DOHH2 (cell line): Measurements from ENCODE around the gene DENND6B.

Experiments
- H3F3A ChIP-seq: fragments of 200-600 bp; sonication (generic), shearing (Covaris generic); 2 replicates; pipeline ENCODE4 v1.6.0; 2016; ENCODE audit warnings: antibody characterized with exemption, mild to moderate bottlenecking; ENCODE audit not compliant: control insufficient read depth, insufficient read depth
- H3K27ac ChIP-seq: fragments of 200-600 bp; sonication (generic); 2 replicates; pipeline ENCODE4 v1.5.1; 2014; ENCODE audit warnings: low read depth, mild to moderate bottlenecking, low read length, moderate library complexity
- H3K27me3 ChIP-seq: fragments of 200-600 bp; sonication (generic); 2 replicates; pipeline ENCODE4 v1.6.1; 2014; ENCODE audit warnings: mild to moderate bottlenecking, low read length, mixed read lengths; ENCODE audit not compliant: control insufficient read depth
- H3K36me3 ChIP-seq: fragments of 200-600 bp; sonication (generic); 2 replicates; pipeline ENCODE4 v1.6.1; 2014; ENCODE audit warnings: mild to moderate bottlenecking, low read length, moderate library complexity, mixed read lengths; ENCODE audit not compliant: control insufficient read depth
- H3K4me1 ChIP-seq: fragments of 200-600 bp; sonication (generic); 2 replicates; pipeline ENCODE4 v1.6.1; 2014; ENCODE audit warnings: mild to moderate bottlenecking, low read length, mixed read lengths; ENCODE audit not compliant: control insufficient read depth
- H3K4me2 ChIP-seq: fragments of 200-600 bp; sonication (generic); 2 replicates; pipeline ENCODE4 v1.6.0; 2014; ENCODE audit warnings: mild to moderate bottlenecking, low read length, moderate library complexity
- H3K4me3 ChIP-seq: fragments of 200-600 bp; sonication (generic); 2 replicates; pipeline ENCODE4 v1.5.1; 2014; ENCODE audit warnings: mild to moderate bottlenecking, low read length, mixed read lengths
- H3K79me2 ChIP-seq: fragments of 200-600 bp; sonication (generic); 2 replicates; pipeline ENCODE4 v1.6.1; 2014; ENCODE audit warnings: mild to moderate bottlenecking, low read length, mixed read lengths; ENCODE audit not compliant: control insufficient read depth
- H3K9me2 ChIP-seq: fragments of 200-600 bp; sonication (generic); replicated peaks from 2 replicates; pipeline ENCODE4 v1.6.1; 2014; ENCODE audit warnings: mild to moderate bottlenecking, low read length, mixed read lengths; ENCODE audit not compliant: control insufficient read depth
- H3K9me3 ChIP-seq: fragments of 200-600 bp; sonication (generic); 2 replicates; pipeline ENCODE4 v1.6.1; 2014; ENCODE audit warnings: antibody characterized with exemption, low read length, mixed read lengths; ENCODE audit not compliant: control insufficient read depth, insufficient read depth
- H4K20me1 ChIP-seq: fragments of 200-600 bp; sonication (generic); 2 replicates; pipeline ENCODE4 v1.6.0; 2014; ENCODE audit warnings: low read depth, mild to moderate bottlenecking, antibody characterized with exemption, low read length, moderate library complexity; ENCODE audit not compliant: control insufficient read depth, insufficient read depth
- EZH2phosphoT487 ChIP-seq: fragments of 200-600 bp; sonication (generic); IDR thresholded peaks from 2 replicates; pipeline ENCODE4 v1.6.1; 2017; ENCODE audit warnings: borderline replicate concordance, mild to moderate bottlenecking, antibody characterized with exemption, low read length, moderate library complexity, mixed read lengths
- TF ChIP-seq, protein P1 (sequence below): fragments of 200-600 bp; sonication (generic); IDR thresholded peaks from one replicate; pipeline ENCODE4 v1.5.1; 2014; ENCODE audit warnings: antibody characterized with exemption, mild to moderate bottlenecking, low read depth, low read length; ENCODE audit not compliant: poor library complexity, severe bottlenecking

Gene DENND6B

DNA sequence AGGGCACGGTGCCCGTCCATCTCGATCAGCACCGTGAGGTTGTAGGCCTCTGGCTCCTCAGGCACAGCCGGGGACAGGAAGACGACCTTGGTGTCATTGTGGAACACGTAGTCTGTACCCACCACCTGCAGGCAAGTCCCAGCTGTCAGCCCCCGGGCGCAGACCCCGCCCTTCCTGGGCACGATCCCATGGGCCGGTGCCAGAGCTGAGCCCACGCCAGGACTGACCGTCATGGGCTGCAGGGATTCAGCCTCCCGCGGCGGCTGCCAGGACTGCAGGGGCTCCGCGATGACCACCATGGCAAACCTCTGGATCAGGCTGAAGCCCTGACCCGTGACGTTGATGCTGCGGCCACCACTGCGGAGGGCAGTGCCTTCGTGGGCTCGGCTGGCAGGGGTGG is 44.9 kb downstream of the DENND6B start:
- Histone ChIP-seq H3K36me3 (peaks cover 77% of the 10 kb centered on the region), H3K27ac (no peak overlapping the region), H3K4me2 (no peak overlapping the region), H3K9me2 (no peaks in the 10 kb centered on the region), H3K4me3 (no peak overlapping the region), H4K20me1 (no peaks in the 10 kb centered on the region), H3K27me3 (no peaks in the 10 kb centered on the region), H3K4me1 (no peaks in the 10 kb centered on the region), H3F3A (no peaks in the 10 kb centered on the region), H3K79me2 (no peaks in the 10 kb centered on the region), H3K9me3 (no peaks in the 10 kb centered on the region)
- TF ChIP-seq EZH2phosphoT487, result no peak
- TF ChIP-seq, protein P1, sequence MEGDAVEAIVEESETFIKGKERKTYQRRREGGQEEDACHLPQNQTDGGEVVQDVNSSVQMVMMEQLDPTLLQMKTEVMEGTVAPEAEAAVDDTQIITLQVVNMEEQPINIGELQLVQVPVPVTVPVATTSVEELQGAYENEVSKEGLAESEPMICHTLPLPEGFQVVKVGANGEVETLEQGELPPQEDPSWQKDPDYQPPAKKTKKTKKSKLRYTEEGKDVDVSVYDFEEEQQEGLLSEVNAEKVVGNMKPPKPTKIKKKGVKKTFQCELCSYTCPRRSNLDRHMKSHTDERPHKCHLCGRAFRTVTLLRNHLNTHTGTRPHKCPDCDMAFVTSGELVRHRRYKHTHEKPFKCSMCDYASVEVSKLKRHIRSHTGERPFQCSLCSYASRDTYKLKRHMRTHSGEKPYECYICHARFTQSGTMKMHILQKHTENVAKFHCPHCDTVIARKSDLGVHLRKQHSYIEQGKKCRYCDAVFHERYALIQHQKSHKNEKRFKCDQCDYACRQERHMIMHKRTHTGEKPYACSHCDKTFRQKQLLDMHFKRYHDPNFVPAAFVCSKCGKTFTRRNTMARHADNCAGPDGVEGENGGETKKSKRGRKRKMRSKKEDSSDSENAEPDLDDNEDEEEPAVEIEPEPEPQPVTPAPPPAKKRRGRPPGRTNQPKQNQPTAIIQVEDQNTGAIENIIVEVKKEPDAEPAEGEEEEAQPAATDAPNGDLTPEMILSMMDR, result no peak

DNA sequence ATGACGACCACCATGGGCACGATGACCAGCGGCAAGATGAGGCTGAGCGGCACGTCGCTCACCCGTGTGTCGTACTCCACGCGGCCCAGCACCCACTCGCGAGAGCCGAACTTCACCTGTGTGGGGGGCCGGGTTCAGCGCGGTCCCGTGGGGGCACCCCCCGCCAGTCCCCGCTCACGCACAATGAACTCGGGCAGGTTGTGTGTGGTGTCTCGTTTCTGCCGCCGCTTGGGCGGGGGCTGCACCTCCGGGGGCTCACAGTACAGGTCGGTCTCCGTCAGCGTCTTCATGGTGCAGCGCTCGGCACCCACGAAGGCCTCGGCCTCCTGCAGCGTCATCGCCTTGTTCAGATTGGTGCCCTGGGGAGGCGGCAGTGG is 45.4 kb downstream of the DENND6B start:
- Histone ChIP-seq H3K27ac (no peak overlapping the region), H3K4me3 (no peak overlapping the region), H3K4me1 (peaks cover 4% of the 10 kb centered on the region), H3K4me2 (no peak overlapping the region), H3K79me2 (no peaks in the 10 kb centered on the region), H3K9me3 (peaks cover 1% of the 10 kb centered on the region; the same call in 1 of the 2 replicates), H3K36me3 (peaks cover 77% of the 10 kb centered on the region), H4K20me1 (no peaks in the 10 kb centered on the region), H3K27me3 (no peaks in the 10 kb centered on the region), H3F3A (peaks cover 5% of the 10 kb centered on the region; the same call in 1 of the 2 replicates), H3K9me2 (no peaks in the 10 kb centered on the region)
- no peak for TF ChIP-seq EZH2phosphoT487
- TF ChIP-seq, protein P1, result no peak

DNA sequence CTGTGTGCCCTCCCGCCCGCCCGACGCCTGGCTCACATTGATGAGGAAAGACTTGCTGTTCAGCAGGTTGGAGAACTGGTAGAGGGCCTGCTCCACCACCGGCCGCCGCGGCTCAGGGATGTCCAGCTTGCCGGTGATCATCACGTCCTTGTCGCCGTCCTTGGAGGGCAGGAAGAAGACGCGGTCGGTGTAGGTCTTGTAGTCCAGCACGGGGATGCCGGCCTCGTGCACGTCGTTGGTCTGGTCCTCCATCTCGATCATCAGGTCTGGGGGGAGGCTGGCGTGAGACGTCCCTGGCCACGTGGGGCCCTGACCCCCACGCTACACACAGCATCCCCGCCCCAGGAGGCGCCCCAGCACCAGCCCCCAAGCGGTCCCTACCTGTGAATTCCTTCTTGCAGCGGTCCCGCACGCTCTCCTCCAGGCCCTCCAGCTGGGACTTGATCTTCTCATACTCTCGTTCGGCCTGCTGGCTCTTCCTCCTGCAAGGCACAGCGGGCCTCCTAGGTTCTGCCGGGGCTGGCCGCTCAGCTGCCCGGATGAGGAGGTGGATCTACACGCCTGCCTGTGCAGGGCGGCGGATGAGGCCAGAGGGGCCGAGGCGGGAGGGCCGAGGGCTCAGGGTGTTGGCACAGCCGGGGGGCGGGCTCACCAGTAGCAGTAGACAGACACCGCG is 46.0 kb downstream of the DENND6B start:
- peaks cover 7% of the 10 kb centered on the region; the same call in 1 of the 2 replicates for H3F3A ChIP-seq
- no peaks in the 10 kb centered on the region for H4K20me1 ChIP-seq
- no peak overlapping the region for H3K27ac ChIP-seq
- peaks cover 9% of the 10 kb centered on the region for H3K4me1 ChIP-seq
- no peak overlapping the region for H3K4me3 ChIP-seq
- H3K79me2 ChIP-seq, result no peaks in the 10 kb centered on the region
- H3K36me3 ChIP-seq, result peaks cover 77% of the 10 kb centered on the region
- no peak overlapping the region for H3K4me2 ChIP-seq
- TF ChIP-seq, protein P1, result no peak
- TF ChIP-seq EZH2phosphoT487, result no peak
- H3K9me2 ChIP-seq, result no peaks in the 10 kb centered on the region
- peaks cover 6% of the 10 kb centered on the region; the same call in 1 of the 2 replicates for H3K9me3 ChIP-seq
- H3K27me3 ChIP-seq, result no peaks in the 10 kb centered on the region
